MCF 10A (cell line): ENCODE data around the gene CFD. TPM values are rescaled to one million over a fixed set of nuclear protein-coding genes. Genes with fewer than 3 reads are reported as not detected.
A peak's percentile ranks its signal among the peaks of the same experiment; 100 is the strongest.

Experiments used
- BruUV-seq: library from RNA; stranded (reverse); fragments of 400-500 nt; replicated peaks from 2 replicates; lab custom pipeline; 2021; lab: Mats Ljungman, UMichigan
- CTCF ChIA-PET: fragments of 300-600 bp; sonication (Branson Sonifier 250); formaldehyde crosslinking; extraction: SDS; loops from one replicate; lab custom pipeline; 2021; ENCODE audit warnings: antibody characterized with exemption, inconsistent platforms; lab: Yijun Ruan, JAX
- POLR2A ChIA-PET: fragments of 300-600, 350-650 bp; sonication (Branson Sonifier 250); formaldehyde crosslinking; extraction: SDS; loops from one replicate; lab custom pipeline; 2020; ENCODE audit warnings: antibody characterized with exemption, inconsistent platforms; lab: Yijun Ruan, JAX
- DNase-seq: peaks from one replicate; pipeline ENCODE4 v3.0.0-alpha.2; 2018; ENCODE audit not compliant: unreplicated experiment
- H3K27ac Mint-ChIP-seq: one replicate; pipeline ENCODE4 v1.8.0; 2022; ENCODE audit warnings: mild to moderate bottlenecking, low read depth, mixed read lengths; ENCODE audit not compliant: unreplicated experiment
- H3K27me3 Mint-ChIP-seq: one replicate; pipeline ENCODE4 v1.8.0; 2022; ENCODE audit warnings: mixed read lengths; ENCODE audit not compliant: insufficient read depth, unreplicated experiment
- H3K36me3 Mint-ChIP-seq: one replicate; pipeline ENCODE4 v1.8.0; 2022; ENCODE audit warnings: mild to moderate bottlenecking, moderate library complexity, mixed read lengths; ENCODE audit not compliant: insufficient read depth, unreplicated experiment
- H3K4me1 Mint-ChIP-seq: one replicate; pipeline ENCODE4 v1.8.0; 2022; ENCODE audit warnings: mixed read lengths; ENCODE audit not compliant: insufficient read depth, unreplicated experiment
- H3K4me3 Mint-ChIP-seq: one replicate; pipeline ENCODE4 v1.8.0; 2022; ENCODE audit warnings: mild to moderate bottlenecking, moderate library complexity, mixed read lengths; ENCODE audit not compliant: unreplicated experiment
- H3K9me3 Mint-ChIP-seq: one replicate; pipeline ENCODE4 v1.8.0; 2022; ENCODE audit warnings: mixed read lengths; ENCODE audit not compliant: unreplicated experiment
- CTCF ChIP-seq: fragments of 200-600 bp; IDR thresholded peaks from one replicate; pipeline ENCODE4 v1.8.0; 2022; ENCODE audit warnings: antibody characterized with exemption, mild to moderate bottlenecking; ENCODE audit not compliant: unreplicated experiment
- intact Hi-C: fragments of 100-400 bp; cut with micrococcal nuclease; formaldehyde crosslinking; loops from 2 replicates; pipeline ENCODE4 v1.14.1; 2022
- total RNA-seq: library from RNA; stranded (reverse); gene quantifications from 2 replicates; pipeline ENCODE4 v1.2.3, GENCODE V29; 2022

Gene CFD
- total RNA-seq, 1 experiment from 2014 or later: 1.1 TPM

GRCh38 chr19:863315-863620 is 3.8 kb downstream of the CFD start:
- no peak overlapping the region for H3K27ac Mint-ChIP-seq
- H3K9me3 Mint-ChIP-seq: no peaks in the 10 kb centered on the region
- TF ChIP-seq CTCF: no peak
- no peaks in the 10 kb centered on the region for H3K27me3 Mint-ChIP-seq
- peaks cover 12% of the 10 kb centered on the region for H3K36me3 Mint-ChIP-seq
- no TSS peak for BruUV-seq
- CTCF ChIA-PET: interaction anchor here (0.6 to 0.8 kb wide), 2 partner anchors 60 to 403 kb away, joined by 3 to 5 read pairs; no protein-coding TSS in a partner anchor
- POLR2A ChIA-PET: interaction anchor here (0.6 to 1.1 kb wide), 5 partner anchors 13 to 65 kb away, joined by 3 read pairs; no protein-coding TSS in a partner anchor
- intact Hi-C loops: no loop called here
- DNase-seq: no peak
- peaks cover 5% of the 10 kb centered on the region for H3K4me1 Mint-ChIP-seq
- no peak overlapping the region for H3K4me3 Mint-ChIP-seq

- Mint-ChIP-seq H3K27me3 (no peaks in the 10 kb centered on the region), H3K4me1 (peaks cover 20% of the 10 kb centered on the region), H3K4me3 (no peak overlapping the region), H3K27ac (no peak overlapping the region), H3K36me3 (peaks cover 26% of the 10 kb centered on the region), H3K9me3 (no peaks in the 10 kb centered on the region)
- no peak for TF ChIP-seq CTCF
- intact Hi-C loops: no loop called here
- DNase-seq: no peak
- CTCF ChIA-PET: no interaction called here
- POLR2A ChIA-PET: no interaction called here
- BruUV-seq: no TSS peak
Observed at GRCh38 chr19:866769-867300, 7.4 kb downstream of the CFD start.

- H3K9me3 Mint-ChIP-seq: no peaks in the 10 kb centered on the region
- BruUV-seq: no TSS peak
- POLR2A ChIA-PET: no interaction called here
- no peak for TF ChIP-seq CTCF
- H3K27ac Mint-ChIP-seq: no peak overlapping the region
- intact Hi-C loops: no loop called here
- DNase-seq: no peak
- peaks cover 25% of the 10 kb centered on the region for H3K4me1 Mint-ChIP-seq
- peaks cover 26% of the 10 kb centered on the region for H3K36me3 Mint-ChIP-seq
- no peaks in the 10 kb centered on the region for H3K27me3 Mint-ChIP-seq
- H3K4me3 Mint-ChIP-seq: no peak overlapping the region
- CTCF ChIA-PET: no interaction called here
Observed at GRCh38 chr19:867301-867793, 7.9 kb downstream of the CFD start.

GRCh38 chr19:867855-868457 is 8.5 kb downstream of the CFD start:
- TSS peak; percentile 58 for BruUV-seq
- no peaks in the 10 kb centered on the region for H3K9me3 Mint-ChIP-seq
- peaks cover 24% of the 10 kb centered on the region for H3K4me1 Mint-ChIP-seq
- no peak overlapping the region for H3K27ac Mint-ChIP-seq
- DNase-seq: no peak
- no peak for TF ChIP-seq CTCF
- peaks cover 26% of the 10 kb centered on the region for H3K36me3 Mint-ChIP-seq
- POLR2A ChIA-PET: no interaction called here
- intact Hi-C loops: no loop called here
- H3K27me3 Mint-ChIP-seq: no peaks in the 10 kb centered on the region
- H3K4me3 Mint-ChIP-seq: no peak overlapping the region
- CTCF ChIA-PET: no interaction called here
